ENCODE results near the gene DLG1. TPM values are rescaled to one million over a fixed set of nuclear protein-coding genes. Genes with fewer than 3 reads are reported as not detected.

DLG1 gene
- total and polyA plus RNA-seq, 2 experiments from 2014 or later, result 27.6 to 98.0 TPM

- Histone ChIP-seq H2AFZ (no peak overlapping the region), H3K36me3 (ENCODE audit: insufficient read depth) (no peaks in the 10 kb centered on the region), H3K4me2 (no peak overlapping the region), H3K4me3 (no peak overlapping the region), H3K4me1 (ENCODE audit: insufficient read depth) (peaks cover 18% of the 10 kb centered on the region), H4K20me1 (replicated peaks; ENCODE audit: insufficient read depth) (no peaks in the 10 kb centered on the region), H3K27me3 (ENCODE audit: insufficient read depth) (no peaks in the 10 kb centered on the region), H3K27ac (ENCODE audit: low read depth) (no peak overlapping the region), H3K79me2 (replicated peaks; ENCODE audit: insufficient read depth) (no peaks in the 10 kb centered on the region), H3F3A (replicated peaks; ENCODE audit: low read depth) (no peaks in the 10 kb centered on the region), H3K9me2 (ENCODE audit: insufficient read depth) (no peaks in the 10 kb centered on the region)
- Mint-ChIP-seq H3K4me1 (peaks cover 19% of the 10 kb centered on the region), H3K36me3 (ENCODE audit: low read depth) (no peaks in the 10 kb centered on the region), H3K4me3 (no peak overlapping the region), H3K27ac (no peak overlapping the region), H3K27me3 (ENCODE audit: insufficient read depth, low read depth, poor library complexity) (no peaks in the 10 kb centered on the region), H3K9me3 (peaks cover 4% of the 10 kb centered on the region; the same call in 1 of the 3 replicates)
- DNase-seq (ENCODE audit: low spot score), result no peak
- no peak for ATAC-seq
- TF ChIP-seq STAT1 (IDR thresholded peaks at IDR 0.05; ENCODE audit: unreplicated experiment) (no peak), JUNB (IDR thresholded peaks at IDR 0.05; ENCODE audit: unreplicated experiment) (no peak), EZH2phosphoT487 (IDR thresholded peaks at IDR 0.05; ENCODE audit: unreplicated experiment) (no peak), EZH2 (IDR thresholded peaks at IDR 0.05; ENCODE audit: low read depth, unreplicated experiment) (no peak), CREB1 (CRISPR knock-in tag; IDR thresholded peaks at IDR 0.05; ENCODE audit: low read depth) (no peak), POLR2AphosphoS5 (IDR thresholded peaks at IDR 0.05; ENCODE audit: low read depth) (no peak), ZNF114 (CRISPR knock-in tag; IDR thresholded peaks at IDR 0.05) (no peak), ZNF331 (CRISPR knock-in tag; IDR thresholded peaks at IDR 0.05; ENCODE audit: low read depth) (no peak), REST (IDR thresholded peaks at IDR 0.05; ENCODE audit: unreplicated experiment) (no peak), NANOG (IDR thresholded peaks at IDR 0.05; ENCODE audit: borderline replicate concordance) (no peak), CTCF (conservative IDR thresholded peaks at IDR 0.05; ENCODE audit: low read depth in 2 of 2) (no peak), ETS1 (IDR thresholded peaks at IDR 0.05) (no peak), ZNF462 (CRISPR knock-in tag; IDR thresholded peaks at IDR 0.05) (no peak)
Observed at GRCh38 chr3:197312431-197312830, 14.0 kb upstream of the DLG1 start.
